Stimulated activated CD8-positive, alpha-beta memory T cell treated with anti-CD3 and anti-CD28 coated beads, Interleukin-7, amount 100 ng/mL, for 1 hour (primary cell): ENCODE data around the gene RUVBL2.

Experiments
- DNase-seq, 2 donors: peaks; one replicate each; pipeline ENCODE4 v3.0.0-alpha.2; 2020; ENCODE audit warnings: low read depth in 2 of 2

Gene RUVBL2

DNA sequence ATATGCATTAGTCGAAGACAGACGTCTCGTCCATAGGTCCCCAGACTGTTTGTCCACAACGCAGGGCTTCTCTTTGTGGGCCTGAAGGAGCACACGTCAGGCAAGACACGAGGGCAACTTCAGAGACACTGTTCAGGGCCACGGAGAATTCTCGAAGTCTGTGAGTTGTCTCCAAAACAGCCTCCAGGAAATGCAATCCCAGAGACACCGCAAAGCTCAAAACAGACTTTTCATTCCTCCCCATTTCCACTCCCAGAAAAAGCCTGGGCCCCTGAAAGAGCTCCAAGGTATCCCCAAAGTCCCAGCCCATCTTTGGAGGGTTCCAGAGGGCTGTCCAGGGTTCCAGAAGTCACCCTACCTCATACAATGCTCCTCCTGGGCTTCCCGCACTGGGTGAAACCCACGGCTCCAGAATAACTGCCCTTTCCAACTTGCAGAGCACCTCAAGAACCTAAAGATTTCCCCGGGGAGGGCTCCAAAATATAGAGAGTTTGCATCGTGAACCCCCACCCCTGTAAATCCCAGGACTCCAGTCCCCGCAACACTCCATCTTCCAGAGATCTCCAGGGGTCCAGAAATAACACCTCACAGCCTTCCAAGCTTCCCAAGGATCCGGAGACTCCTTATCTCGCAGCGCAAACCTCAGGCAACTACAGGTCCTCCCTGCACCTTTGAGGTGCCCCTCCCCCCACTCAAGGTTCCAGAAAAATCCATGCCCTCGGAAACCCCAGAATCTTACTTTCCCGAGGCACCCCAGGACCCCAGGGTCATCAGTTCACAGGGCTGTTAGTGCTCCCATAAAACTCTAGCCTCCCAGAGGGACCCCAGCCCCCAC lies 29.3 kb upstream of the RUVBL2 start:
- DNase-seq: no peak

DNA sequence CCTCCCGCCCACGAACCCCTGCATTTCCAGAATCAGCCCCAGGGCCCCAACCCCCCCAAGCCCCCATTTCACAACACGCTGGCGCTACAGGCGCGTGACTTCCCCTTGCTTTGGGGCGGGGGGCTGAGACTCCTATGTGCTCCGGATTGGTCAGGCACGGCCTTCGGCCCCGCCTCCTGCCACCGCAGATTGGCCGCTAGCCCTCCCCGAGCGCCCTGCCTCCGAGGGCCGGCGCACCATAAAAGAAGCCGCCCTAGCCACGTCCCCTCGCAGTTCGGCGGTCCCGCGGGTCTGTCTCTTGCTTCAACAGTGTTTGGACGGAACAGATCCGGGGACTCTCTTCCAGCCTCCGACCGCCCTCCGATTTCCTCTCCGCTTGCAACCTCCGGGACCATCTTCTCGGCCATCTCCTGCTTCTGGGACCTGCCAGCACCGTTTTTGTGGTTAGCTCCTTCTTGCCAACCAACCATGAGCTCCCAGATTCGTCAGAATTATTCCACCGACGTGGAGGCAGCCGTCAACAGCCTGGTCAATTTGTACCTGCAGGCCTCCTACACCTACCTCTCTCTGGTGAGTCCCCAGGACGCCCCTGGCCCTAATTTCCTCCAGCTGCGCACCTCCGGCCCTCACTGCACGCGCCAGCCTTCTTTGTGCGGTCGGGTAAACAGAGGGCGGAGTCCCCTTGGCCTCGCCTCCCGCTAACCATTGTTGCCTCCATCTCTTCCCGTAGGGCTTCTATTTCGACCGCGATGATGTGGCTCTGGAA lies 28.5 kb upstream of the RUVBL2 start, which contains the start of gene FTL:
TSS of gene FTL (plus strand) at position 270 of the 766 bp plus-strand sequence. CDS start at position 469, 199 bp downstream.
- peak; percentile 73 to 74 for DNase-seq

DNA sequence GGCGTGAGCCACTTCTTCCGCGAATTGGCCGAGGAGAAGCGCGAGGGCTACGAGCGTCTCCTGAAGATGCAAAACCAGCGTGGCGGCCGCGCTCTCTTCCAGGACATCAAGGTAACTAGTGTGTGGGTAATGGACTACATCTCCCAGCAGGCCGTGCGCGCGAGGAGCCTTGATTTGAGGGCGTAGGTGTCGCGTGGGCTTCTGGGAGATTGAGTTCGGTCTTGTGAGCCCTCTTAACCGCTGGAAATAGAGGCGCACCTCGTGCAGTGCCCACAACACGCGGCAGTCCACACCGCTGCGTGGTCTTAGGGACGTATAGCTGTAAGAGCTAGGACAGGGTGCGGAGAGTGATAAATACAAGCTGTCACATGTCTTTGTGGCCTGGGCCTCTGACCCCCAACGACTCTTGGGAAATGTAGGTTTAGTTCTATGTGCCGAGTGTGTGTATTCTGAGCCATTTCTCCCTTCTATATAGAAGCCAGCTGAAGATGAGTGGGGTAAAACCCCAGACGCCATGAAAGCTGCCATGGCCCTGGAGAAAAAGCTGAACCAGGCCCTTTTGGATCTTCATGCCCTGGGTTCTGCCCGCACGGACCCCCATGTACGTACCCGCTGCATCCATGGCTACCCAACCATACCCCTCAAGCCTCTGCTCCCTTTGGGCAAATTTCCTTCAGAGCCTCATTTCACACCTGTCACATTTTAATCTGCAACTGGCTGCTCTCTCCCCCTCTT lies 27.7 kb upstream of the RUVBL2 start:
- peak; percentile 67 to 75 for DNase-seq

DNA sequence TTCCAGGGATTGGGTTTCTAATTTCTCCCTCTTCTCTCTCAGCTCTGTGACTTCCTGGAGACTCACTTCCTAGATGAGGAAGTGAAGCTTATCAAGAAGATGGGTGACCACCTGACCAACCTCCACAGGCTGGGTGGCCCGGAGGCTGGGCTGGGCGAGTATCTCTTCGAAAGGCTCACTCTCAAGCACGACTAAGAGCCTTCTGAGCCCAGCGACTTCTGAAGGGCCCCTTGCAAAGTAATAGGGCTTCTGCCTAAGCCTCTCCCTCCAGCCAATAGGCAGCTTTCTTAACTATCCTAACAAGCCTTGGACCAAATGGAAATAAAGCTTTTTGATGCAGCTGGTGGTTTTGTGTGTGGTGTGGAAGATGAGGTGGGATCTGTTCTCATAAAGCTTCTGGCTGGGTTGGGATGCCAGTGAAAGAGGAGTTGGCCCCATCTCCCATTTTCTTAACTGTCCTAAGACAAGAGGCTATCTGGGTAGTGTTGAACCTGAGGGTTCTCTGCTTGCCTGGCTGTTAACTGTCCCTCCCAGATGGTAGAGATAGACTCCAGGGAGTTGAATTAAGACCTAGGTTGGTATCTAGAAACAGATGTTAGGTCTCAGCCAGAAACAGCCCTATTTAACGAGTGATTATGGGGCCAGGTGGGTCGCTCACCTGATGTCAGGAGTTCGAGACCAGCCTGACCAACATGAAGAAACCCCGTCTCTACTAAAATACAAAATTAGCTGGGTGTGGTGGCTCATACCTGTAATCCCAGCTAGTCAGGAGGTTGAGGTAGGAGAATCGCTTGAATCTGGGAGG lies 26.9 kb upstream of the RUVBL2 start:
- no peak for DNase-seq

DNA sequence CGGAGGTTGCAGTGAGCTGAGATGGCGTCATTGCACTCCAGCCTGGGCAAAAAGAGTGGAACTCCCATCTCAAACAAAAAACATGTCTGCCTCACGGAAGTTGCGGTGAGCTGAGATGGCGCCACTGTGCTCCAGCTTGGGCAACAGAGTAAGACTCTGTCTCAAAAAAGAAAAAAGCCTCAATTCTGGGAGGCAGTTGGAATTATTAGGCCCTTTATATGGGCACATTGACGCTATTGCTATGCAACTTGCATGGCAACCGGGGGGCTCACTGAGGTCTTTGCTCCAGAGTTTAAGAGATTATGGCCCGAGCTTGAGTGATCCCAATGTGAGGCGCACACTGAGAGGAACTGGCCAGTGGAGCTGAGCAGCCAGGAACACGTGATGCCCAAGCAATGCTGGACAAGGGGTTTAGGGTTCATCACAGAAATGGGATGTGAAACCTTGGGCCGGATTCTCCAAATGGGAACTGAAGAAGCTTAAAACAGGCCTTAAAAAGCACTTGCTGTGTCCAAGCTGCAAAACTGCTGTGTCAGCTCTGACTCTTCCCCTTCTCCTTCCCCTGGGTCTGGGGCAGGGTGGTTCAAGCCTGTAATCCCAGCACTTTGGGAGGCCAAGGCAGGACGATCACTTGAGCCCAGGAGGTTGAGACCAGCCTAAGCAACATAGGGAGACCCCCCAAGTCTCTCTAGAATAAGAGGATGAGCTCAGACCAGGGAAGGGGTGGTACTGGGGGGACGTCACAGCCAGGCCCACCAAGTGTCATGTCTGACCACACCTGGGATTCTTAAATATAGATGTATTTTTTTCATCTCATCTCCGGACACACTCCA lies 26.1 kb upstream of the RUVBL2 start:
- DNase-seq: no peak

DNA sequence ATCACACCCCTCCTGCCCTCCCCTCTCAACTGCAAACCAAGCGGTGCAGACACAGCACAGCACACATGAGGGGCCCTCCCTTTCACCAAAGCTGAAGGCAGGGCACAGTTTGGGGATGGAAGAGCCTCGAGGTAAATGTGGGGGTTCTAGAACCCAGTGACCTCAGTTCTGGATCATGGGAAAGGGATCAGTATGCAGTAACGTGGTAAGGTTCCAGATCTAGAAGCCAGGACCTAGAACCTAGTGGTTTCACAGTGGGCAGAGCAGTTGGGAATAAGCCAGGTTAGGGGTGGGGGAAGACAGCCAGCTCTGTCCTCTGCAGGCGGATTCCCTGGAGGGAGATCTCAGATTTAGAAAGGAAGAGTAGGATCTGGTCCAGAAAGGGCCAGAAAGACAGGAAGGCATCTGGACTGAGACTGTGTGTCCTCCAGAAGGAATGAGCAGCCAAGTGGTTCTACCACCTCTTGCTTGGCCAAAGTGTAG lies 25.5 kb upstream of the RUVBL2 start:
- DNase-seq: no peak

DNA sequence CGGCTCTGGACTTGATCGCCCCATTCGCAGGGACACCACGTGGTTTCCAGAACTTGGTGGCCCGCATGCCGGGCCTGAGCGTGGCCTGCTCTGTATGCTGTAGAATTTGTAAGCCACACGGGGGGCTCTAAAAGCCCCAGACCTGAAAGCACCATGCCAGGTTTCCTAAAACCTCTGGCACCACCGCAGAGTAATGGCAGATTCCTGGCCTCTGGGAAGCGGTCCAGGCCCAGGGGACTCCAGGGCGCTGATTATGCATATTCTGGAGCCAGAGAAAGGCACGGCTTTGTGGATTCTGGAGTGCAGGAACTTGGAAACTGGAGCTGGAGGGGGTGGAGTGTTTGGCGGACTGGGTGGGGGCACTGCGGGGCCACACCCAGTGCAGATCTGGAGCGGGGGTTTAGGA lies 24.9 kb upstream of the RUVBL2 start:
- DNase-seq: no peak

DNA sequence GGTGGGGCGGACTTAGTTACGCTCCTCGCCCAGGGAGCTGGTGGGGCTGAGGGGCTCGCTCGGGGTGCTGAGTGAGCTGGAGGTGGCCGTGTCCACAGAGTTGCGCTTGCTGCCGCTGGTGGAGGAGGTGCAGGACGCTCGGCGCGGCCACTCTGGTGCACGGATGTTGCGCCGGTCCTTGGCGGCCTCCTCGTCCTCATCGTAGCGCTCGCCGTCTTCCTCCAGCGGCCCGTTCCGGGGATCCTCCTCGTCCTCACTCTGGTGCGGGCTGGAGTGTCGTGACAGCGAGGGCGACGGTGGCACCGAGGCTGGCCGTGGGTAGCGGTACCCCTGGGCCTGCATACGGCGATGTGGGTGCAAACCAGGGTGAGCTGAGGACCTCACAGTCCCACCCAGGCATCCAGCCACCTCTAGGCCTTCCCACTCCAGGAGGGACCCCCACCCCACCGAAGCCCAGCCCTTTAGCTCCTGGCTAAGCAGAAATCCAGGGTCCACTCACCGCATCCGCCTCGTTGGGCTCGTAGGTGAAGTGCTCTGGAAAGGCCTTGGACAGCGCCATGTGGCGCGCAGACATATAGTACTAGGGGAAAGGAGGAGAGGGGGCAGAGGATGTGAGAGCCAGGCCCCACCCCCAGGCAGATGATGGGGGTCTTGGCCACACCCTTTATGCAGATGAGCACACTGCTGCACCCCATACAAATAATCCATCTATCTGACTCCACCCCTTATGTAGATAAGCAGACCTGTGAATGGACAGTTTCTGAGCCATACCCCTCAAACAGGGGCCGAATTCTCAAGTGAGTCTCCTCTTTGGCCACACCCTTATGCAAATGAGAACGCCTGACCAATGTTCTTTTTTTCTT lies 24.2 kb upstream of the RUVBL2 start:
- DNase-seq: no peak

DNA sequence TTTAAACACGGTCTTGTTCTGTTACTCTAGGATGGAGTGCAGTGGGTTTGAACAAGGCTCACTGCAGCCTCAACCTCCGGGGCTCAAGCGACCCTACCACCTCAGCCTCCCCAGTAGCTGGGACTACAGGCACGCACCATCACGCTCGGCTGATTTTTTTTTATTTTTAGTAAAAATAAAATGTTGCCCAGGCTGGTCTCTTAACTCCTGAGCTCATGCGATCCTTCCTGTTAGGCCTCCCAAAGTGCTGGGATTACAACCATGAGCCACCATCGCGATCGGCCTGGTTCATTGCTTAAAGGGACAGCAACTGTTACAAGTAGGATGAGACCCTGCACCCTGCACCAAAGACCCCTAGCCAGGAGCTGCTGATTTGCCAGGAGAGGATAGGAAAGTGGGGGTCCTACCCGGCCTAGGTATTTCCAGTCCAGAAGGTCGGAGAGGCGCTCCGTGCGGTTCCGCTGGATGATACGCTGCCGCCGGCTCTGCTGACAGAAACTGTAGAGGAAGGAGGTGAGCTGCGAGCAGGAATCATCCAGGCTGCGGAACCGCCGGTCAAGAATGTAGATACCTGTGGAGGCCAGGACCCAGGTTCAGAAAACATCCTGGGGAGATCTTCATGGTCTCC lies 23.4 kb upstream of the RUVBL2 start:
- no peak for DNase-seq

DNA sequence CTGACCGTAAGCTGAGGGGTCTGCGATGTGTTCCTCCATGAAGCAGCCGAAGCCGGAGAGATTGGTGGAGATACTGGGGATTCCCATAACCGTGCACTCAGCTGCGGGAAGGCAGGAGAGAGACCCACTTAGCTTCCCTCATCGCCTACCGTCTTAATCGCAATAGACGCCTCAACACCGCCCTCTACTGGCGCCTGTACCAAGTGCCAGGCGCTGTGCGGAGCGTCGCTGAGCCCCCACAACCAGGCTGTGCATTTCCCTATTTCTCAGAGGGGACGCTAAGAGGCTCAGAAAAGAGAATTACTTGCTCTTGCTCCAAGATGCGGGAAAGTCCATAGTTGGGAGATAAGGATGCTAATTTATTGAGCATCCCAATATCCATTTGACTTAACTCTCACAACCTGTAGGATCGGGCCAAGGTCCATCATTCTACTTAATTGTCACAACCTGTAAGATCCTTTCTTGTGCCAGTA lies 22.7 kb upstream of the RUVBL2 start:
- peak; percentile 65 to 82 for DNase-seq

DNA sequence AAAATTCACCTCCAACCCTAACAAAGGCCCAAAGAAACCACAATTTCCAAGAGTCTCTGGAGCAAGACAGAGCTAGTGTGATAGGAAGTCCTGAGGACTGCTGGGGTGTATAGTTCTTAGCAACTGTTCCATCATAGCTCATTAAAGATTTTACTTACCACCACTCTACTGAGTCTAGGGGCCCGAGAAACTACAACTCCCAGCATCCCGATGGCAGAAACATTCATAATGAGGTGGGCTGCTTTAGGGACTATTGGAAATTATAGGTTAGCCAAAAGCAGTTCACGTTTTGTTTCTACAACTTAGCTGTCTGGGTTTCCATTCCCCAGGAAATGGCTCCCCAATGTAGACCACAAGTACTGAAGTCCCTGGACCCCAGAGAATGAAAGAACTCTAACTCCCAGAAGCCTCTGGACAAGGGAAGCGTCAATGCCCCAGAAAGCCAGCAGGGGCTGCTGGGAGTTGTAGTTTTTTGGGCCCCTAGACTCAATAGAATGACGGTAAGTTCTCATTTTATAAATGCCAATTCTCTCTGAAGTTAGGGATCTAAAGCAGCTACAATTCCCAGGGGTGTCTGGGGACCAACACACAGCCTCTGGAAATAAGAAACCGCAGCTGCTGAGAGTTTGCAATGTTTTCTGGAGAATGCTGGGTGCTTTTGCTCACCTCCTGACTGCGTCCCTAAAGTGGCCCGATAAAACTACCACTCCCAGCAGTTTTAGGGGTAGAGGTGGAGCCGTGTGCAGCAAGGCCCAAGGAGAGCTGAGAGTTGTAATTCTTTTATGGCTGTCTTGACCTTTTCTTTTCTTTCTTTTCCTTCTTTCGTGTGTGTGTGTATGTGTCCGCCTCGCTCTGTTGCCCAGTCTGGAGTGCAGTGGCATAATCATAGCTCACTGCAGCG lies 17.5 kb upstream of the RUVBL2 start:
- no peak for DNase-seq

DNA sequence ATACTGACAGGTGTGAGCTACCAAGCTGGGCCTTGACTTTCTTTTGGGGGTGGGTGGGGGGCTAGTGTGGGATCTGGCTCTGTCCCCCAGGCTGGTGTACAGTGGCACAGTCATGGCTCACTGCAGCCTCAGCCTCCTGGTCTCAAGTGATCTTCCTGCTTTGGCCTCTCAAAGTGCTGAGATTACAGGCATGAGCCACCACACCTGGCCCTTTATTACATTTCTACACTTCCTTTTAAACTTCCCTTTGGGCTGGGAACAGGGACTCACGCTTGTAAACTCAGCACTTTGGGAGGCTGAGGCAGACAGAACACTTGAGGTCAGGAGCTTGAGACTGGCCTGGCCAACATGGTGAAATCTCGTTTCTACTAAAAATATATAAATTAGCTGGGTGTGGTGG lies 16.6 kb upstream of the RUVBL2 start:
- no peak for DNase-seq

DNA sequence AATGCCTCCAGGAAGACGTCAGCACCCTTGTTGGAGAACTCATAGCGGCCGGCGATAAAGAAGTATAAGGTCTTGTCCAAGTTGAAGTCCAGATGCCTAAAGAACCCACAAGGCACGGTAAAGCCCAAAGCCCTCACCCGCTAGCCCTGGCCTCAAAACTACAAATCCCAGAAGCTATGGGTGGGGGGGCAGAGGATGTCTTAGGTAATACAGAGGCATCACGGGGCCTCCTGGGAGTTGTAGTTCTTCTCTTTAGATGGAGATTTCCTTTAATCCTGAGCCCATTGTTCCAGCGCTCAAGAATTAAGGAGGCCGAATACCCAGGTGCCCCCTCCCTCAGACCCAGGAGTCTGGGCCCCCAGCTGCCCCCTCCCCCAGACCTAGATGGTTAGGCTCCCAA lies 11.4 kb upstream of the RUVBL2 start:
- DNase-seq: no peak

DNA sequence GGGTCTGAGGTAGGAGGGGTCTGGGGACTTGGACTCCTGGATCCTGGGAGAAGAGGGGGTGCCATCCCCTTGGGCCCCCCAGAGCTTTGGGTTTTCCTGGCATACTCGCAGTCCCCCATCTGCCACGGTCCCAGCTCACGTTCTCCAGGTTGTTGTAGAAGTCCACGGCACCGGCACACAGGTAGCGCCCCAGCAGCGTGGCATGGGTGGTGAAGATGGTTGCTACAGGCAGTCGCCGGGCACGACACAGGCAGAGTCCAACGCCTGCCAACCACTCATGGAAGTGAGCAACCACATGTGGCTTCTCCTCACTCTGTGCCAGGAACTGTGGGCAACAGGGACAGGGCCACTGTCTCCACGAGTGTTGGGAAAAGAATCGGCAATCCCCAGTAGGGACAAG lies 8.0 kb upstream of the RUVBL2 start:
- no peak for DNase-seq

DNA sequence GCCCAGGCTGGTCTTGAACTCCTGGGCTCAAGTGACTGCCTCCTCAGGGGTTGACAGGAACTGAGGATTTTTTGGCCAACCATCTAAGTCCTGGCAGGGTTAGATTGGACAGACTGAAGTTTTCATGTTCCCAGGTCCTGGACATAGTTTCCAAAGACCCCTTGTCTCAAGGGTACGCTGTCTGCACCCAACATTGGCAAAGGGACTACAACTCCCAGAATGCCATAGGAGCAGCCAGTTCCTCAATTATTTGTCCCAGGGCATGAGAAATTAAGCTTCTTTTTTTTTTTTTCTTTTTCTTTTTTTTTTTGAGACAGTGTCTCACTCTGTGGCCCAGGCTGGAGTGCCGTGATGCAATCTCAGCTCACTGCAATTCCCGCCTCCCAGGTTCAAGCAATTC lies 7.5 kb upstream of the RUVBL2 start:
- DNase-seq: no peak

DNA sequence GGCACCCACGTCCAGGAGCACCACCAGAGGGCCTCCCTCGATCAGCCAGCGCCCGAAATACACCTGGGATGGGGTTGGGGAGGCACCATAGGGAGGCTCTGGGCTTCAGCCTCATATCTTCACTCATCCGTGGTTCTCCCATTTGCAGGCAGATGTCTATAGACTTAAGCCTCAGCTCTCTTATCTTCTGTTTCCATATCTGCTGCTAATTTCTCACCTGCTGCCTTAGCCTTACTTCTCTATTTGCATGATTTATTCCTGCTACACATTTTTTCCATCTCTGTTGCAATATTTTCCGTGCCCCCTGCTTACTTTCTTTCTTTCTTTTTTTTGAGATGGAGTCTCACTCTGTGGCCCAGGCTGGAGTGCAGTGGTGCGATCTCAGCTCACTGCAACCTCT lies 6.4 kb upstream of the RUVBL2 start:
- DNase-seq: no peak

DNA sequence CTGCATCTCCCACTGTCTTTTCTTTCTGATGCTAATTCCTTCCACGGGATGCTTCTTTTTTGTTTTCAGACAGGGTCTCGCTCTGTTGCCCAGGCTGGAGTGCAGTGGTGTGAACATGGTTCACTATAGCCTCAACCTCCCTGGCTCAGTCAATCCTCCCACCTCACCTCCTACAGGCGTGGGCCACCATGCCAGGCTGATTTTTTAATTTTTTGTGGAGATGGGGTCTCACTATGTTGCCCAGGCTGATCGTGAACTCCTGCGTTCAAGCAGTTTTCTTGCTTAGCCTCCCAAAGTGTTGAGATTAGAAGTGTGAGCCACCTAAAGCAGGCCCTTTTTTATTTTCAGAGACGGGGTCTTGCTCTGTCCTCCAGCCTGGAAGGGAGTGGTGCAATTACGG lies 5.4 kb upstream of the RUVBL2 start:
- DNase-seq: no peak

DNA sequence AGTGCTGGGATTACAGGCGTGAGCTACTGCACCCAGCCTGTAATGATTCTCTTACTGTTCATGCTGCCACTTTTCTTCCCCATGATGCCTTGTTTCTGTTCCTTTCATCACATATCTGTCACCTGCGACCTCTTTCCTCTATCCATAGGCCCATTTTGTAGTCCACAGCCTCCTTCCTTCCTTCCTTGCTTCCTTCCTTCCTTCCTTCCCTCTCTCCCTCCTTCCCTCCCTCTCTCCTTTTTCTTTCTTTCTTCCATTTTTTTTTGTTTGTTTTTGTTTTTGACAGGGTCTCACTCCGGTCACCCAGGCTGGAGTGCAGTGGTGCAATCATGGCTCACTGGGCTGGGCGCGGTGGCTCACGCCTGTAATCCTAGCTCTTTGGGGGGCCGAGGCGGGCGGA lies 4.8 kb upstream of the RUVBL2 start:
- no peak for DNase-seq
